H9 (cell line): ENCODE measurements around the gene RMI1. TPM values are rescaled to one million over a fixed set of nuclear protein-coding genes. Genes with fewer than 3 reads are reported as not detected.
A peak's percentile ranks its signal among the peaks of the same experiment; 100 is the strongest.

Experiments
- DNase-seq: peaks from one replicate; pipeline ENCODE4 v3.0.0-alpha.2; 2017
- H2AFZ ChIP-seq: one replicate; pipeline ENCODE4 v1.6.1; 2013; ENCODE audit warnings: mild to moderate bottlenecking, low read length, control low read depth, moderate library complexity
- H2AK5ac ChIP-seq: 2 replicates; pipeline ENCODE4 v1.6.1; 2013; ENCODE audit warnings: low read length, control low read depth, mixed read lengths; ENCODE audit not compliant: insufficient read length
- H2BK120ac ChIP-seq: one replicate; pipeline ENCODE4 v1.6.1; 2013; ENCODE audit warnings: low read depth, mild to moderate bottlenecking, low read length, control low read depth, inconsistent platforms; ENCODE audit not compliant: poor library complexity, severe bottlenecking
- H2BK12ac ChIP-seq: 2 replicates; pipeline ENCODE4 v1.6.1; 2013; ENCODE audit warnings: low read length, control low read depth, mixed read lengths, low read depth; ENCODE audit not compliant: insufficient read length
- H2BK15ac ChIP-seq: 2 replicates; pipeline ENCODE4 v1.6.1; 2013; ENCODE audit warnings: low read depth, low read length, control low read depth
- H2BK20ac ChIP-seq: one replicate; pipeline ENCODE4 v1.6.1; 2013; ENCODE audit warnings: low read depth, mild to moderate bottlenecking, low read length, control low read depth, inconsistent platforms; ENCODE audit not compliant: poor library complexity, severe bottlenecking
- H2BK5ac ChIP-seq: 2 replicates; pipeline ENCODE4 v1.6.1; 2013; ENCODE audit warnings: low read length, control low read depth, mixed read lengths; ENCODE audit not compliant: insufficient read length
- H3K14ac ChIP-seq: 2 replicates; pipeline ENCODE4 v1.6.1; 2013; ENCODE audit warnings: low read length, control low read depth; ENCODE audit not compliant: insufficient read depth
- H3K18ac ChIP-seq: 2 replicates; pipeline ENCODE4 v1.6.1; 2013; ENCODE audit warnings: low read depth, mild to moderate bottlenecking, mixed read lengths, low read length, control low read depth; ENCODE audit not compliant: insufficient read length
- H3K23ac ChIP-seq: 2 replicates; pipeline ENCODE4 v1.6.1; 2013; ENCODE audit warnings: low read length, control low read depth, mixed read lengths, low read depth; ENCODE audit not compliant: insufficient read length
- H3K23me2 ChIP-seq: 2 replicates; pipeline ENCODE4 v1.6.1; 2013; ENCODE audit warnings: low read depth, mild to moderate bottlenecking, mixed read lengths, low read length, control low read depth; ENCODE audit not compliant: insufficient read length, poor library complexity, severe bottlenecking
- H3K27ac ChIP-seq: 2 replicates; pipeline ENCODE4 v1.5.1; 2013; ENCODE audit warnings: low read length, control low read depth, mixed read lengths, low read depth; ENCODE audit not compliant: insufficient read length
- H3K27me3 ChIP-seq: 2 replicates; pipeline ENCODE4 v1.6.1; 2013; ENCODE audit warnings: low read length, control low read depth, inconsistent platforms; ENCODE audit not compliant: insufficient read depth
- H3K4ac ChIP-seq: 2 replicates; pipeline ENCODE4 v1.6.1; 2013; ENCODE audit warnings: low read depth, mild to moderate bottlenecking, control low read depth, inconsistent platforms, low read length, moderate library complexity
- H3K4me1 ChIP-seq: 2 replicates; pipeline ENCODE4 v1.6.1; 2013; ENCODE audit warnings: low read length, control low read depth, inconsistent platforms; ENCODE audit not compliant: insufficient read depth
- H3K4me2 ChIP-seq: 2 replicates; pipeline ENCODE4 v1.6.1; 2013; ENCODE audit warnings: low read length, control low read depth, mixed read lengths; ENCODE audit not compliant: insufficient read length, insufficient read depth
- H3K56ac ChIP-seq: 2 replicates; pipeline ENCODE4 v1.6.1; 2013; ENCODE audit warnings: low read depth, mild to moderate bottlenecking, mixed read lengths, low read length, control low read depth; ENCODE audit not compliant: insufficient read length
- H3K79me1 ChIP-seq: 2 replicates; pipeline ENCODE4 v1.6.1; 2013; ENCODE audit warnings: low read depth, mild to moderate bottlenecking, moderate library complexity, low read length, control low read depth, inconsistent platforms; ENCODE audit not compliant: insufficient read depth, poor library complexity, severe bottlenecking
- H3K79me2 ChIP-seq: 2 replicates; pipeline ENCODE4 v1.6.1; 2013; ENCODE audit warnings: low read length, control low read depth, inconsistent platforms; ENCODE audit not compliant: insufficient read depth
- H3K9ac ChIP-seq: 2 replicates; pipeline ENCODE4 v1.6.1; 2013; ENCODE audit warnings: low read length, control low read depth, mixed read lengths; ENCODE audit not compliant: insufficient read length; ENCODE audit errors: extremely low read depth
- H3K9me3 ChIP-seq: one replicate; pipeline ENCODE4 v1.6.1; 2013; ENCODE audit warnings: low read depth, low read length, inconsistent platforms; ENCODE audit not compliant: control insufficient read depth
- H3T11ph ChIP-seq: one replicate; pipeline ENCODE4 v1.6.1; 2013; ENCODE audit warnings: mild to moderate bottlenecking, low read length, control low read depth, inconsistent platforms
- H4K20me1 ChIP-seq: one replicate; pipeline ENCODE4 v1.6.1; 2013; ENCODE audit not compliant: control insufficient read depth, insufficient read length, insufficient read depth
- H4K5ac ChIP-seq: 2 replicates; pipeline ENCODE4 v1.6.1; 2013; ENCODE audit warnings: low read depth, mild to moderate bottlenecking, mixed read lengths, low read length, control low read depth; ENCODE audit not compliant: insufficient read length
- H4K8ac ChIP-seq: replicated peaks from 2 replicates; pipeline ENCODE4 v1.6.1; 2013; ENCODE audit warnings: low read length, control low read depth, mixed read lengths, low read depth; ENCODE audit not compliant: insufficient read length
- H4K91ac ChIP-seq: 2 replicates; pipeline ENCODE4 v1.6.1; 2013; ENCODE audit warnings: low read depth, mild to moderate bottlenecking, moderate library complexity, mixed read lengths, low read length, control low read depth; ENCODE audit not compliant: insufficient read length
- H3K27ac Mint-ChIP-seq, 3 experiments: 2 replicates in 2 of 3; 3 replicates in 1 of 3; pipeline ENCODE4 v1.8.0; 2020 to 2021; ENCODE audit warnings: mixed read lengths in 3 of 3, mild to moderate bottlenecking in 1 of 3, moderate library complexity in 1 of 3
- H3K27me3 Mint-ChIP-seq: 2 replicates; pipeline ENCODE4 v1.8.0; 2021; ENCODE audit warnings: low read depth, mild to moderate bottlenecking, moderate library complexity, mixed read lengths
- H3K36me3 Mint-ChIP-seq, 3 experiments: 2 replicates in 2 of 3; 3 replicates in 1 of 3; pipeline ENCODE4 v1.8.0; 2020 to 2021; ENCODE audit warnings: low read depth in 3 of 3, mixed read lengths in 3 of 3; ENCODE audit not compliant: insufficient read depth in 1 of 3
- H3K4me1 Mint-ChIP-seq, 2 experiments: 2 replicates each; pipeline ENCODE4 v1.8.0; 2020; ENCODE audit warnings: mixed read lengths in 2 of 2
- H3K4me3 Mint-ChIP-seq, 2 experiments: 2 replicates in 1 of 2; 3 replicates in 1 of 2; pipeline ENCODE4 v1.8.0; 2020 to 2021; ENCODE audit warnings: mild to moderate bottlenecking in 2 of 2, mixed read lengths in 2 of 2, moderate library complexity in 1 of 2
- H3K9me3 Mint-ChIP-seq, 2 experiments: 2 replicates in 1 of 2; 3 replicates in 1 of 2; pipeline ENCODE4 v1.8.0; 2020; ENCODE audit warnings: mild to moderate bottlenecking in 2 of 2, mixed read lengths in 2 of 2, moderate library complexity in 1 of 2
- CTCF ChIP-seq: fragments of 200-600 bp; sonication (generic); conservative IDR thresholded peaks from 3 replicates; pipeline ENCODE4 v1.8.0; 2021; ENCODE audit warnings: antibody characterized with exemption, mild to moderate bottlenecking
- WGBS: extraction: QIAGEN DNeasy Blood & Tissue Kit; methylation state at CpG from one replicate; pipeline ENCODE4 v1.1.7; 2013; ENCODE audit warnings: missing lambda C conversion rate, low lambda C conversion rate, mixed read lengths; ENCODE audit not compliant: insufficient read length; ENCODE audit errors: extremely low coverage; 5-methylcytosine and 5-hydroxymethylcytosine counted together
- total RNA-seq: library from RNA; stranded (reverse); gene quantifications from 2 replicates; pipeline ENCODE4 v1.2.1, GENCODE V29; 2021

RMI1 gene
- total RNA-seq, 1 experiment from 2014 or later: 22.4 TPM

- Histone ChIP-seq H4K91ac (no peak overlapping the region), H3K9me3 (no peaks in the 10 kb centered on the region), H2AFZ (no peak overlapping the region), H2BK20ac (no peak overlapping the region), H3K79me2 (no peaks in the 10 kb centered on the region), H3K9ac (no peak overlapping the region), H3K56ac (no peak overlapping the region), H3K79me1 (no peaks in the 10 kb centered on the region), H2BK15ac (no peak overlapping the region), H3K14ac (peak overlapping the region; percentile 84; the same call in 1 of the 2 replicates), H3K4me1 (no peaks in the 10 kb centered on the region; the same call in 1 of the 2 replicates), H3T11ph (no peak overlapping the region), H3K18ac (peak overlapping the region; percentile 79), H3K4me2 (peak overlapping the region; percentile 42), H3K23me2 (peaks cover 7% of the 10 kb centered on the region), H2BK5ac (no peak overlapping the region), H2BK120ac (no peak overlapping the region), H2BK12ac (no peak overlapping the region), H3K27me3 (no peaks in the 10 kb centered on the region), H4K5ac (no peak overlapping the region), H4K8ac (no peak overlapping the region), H2AK5ac (no peak overlapping the region), H3K23ac (no peak overlapping the region), H4K20me1 (no peaks in the 10 kb centered on the region), H3K27ac (no peak overlapping the region), H3K4ac (no peak overlapping the region)
- no peak for DNase-seq
- H3K27ac Mint-ChIP-seq: peak overlapping the region in 1 of 3 experiments; percentile 80; a peak in 2 of 7 replicates
- TF ChIP-seq CTCF: no peak
- peaks cover 2 to 8% of the 10 kb centered on the region in 2 experiments; a peak in 2 of 4 replicates for H3K4me1 Mint-ChIP-seq
- H3K36me3 Mint-ChIP-seq: no peaks in the 10 kb centered on the region; a peak in 2 of 7 replicates
- H3K27me3 Mint-ChIP-seq: no peaks in the 10 kb centered on the region
- no CpG with 5 or more reads among the region's 23 CpGs for WGBS
- no peaks in the 10 kb centered on the region for H3K9me3 Mint-ChIP-seq
- H3K4me3 Mint-ChIP-seq: peak overlapping the region; percentile 61 to 78
Observed at GRCh38 chr9:83956086-83956435, 24.5 kb upstream of the RMI1 start.
